HG03175 (cell line): ENCODE measurements around the gene RBFOX2.

Experiments
- ATAC-seq: cut with Tn5 transposase; IDR thresholded peaks from one replicate; pipeline ENCODE4 v1.9.1; 2021; ENCODE audit warnings: mild to moderate bottlenecking, moderate library complexity; ENCODE audit not compliant: unreplicated experiment

Gene RBFOX2

GRCh38 chr22:35978889-35979288, 49.7 kb downstream of the RBFOX2 start:
- no peak for ATAC-seq

GRCh38 chr22:35978201-35978600, 50.4 kb downstream of the RBFOX2 start:
- ATAC-seq, result no peak

- no peak for ATAC-seq
These were observed 51.5 kb downstream of the RBFOX2 start for GRCh38 chr22:35977136-35977535.

GRCh38 chr22:35973388-35973787, 55.2 kb downstream of the RBFOX2 start:
- ATAC-seq, result no peak

GRCh38 chr22:35972559-35972958, 56.1 kb downstream of the RBFOX2 start:
- no peak for ATAC-seq

GRCh38 chr22:35971456-35972119, 57.0 kb downstream of the RBFOX2 start:
- ATAC-seq, result no peak

- ATAC-seq, result no peak
These were observed 57.8 kb downstream of the RBFOX2 start for GRCh38 chr22:35970616-35971455.

GRCh38 chr22:35967046-35967397, 61.6 kb downstream of the RBFOX2 start:
- no peak for ATAC-seq

GRCh38 chr22:35966314-35967045, 62.1 kb downstream of the RBFOX2 start:
- no peak for ATAC-seq

- ATAC-seq, result no peak
These were observed 65.3 kb downstream of the RBFOX2 start for GRCh38 chr22:35963237-35963810.

- ATAC-seq, result no peak
These were observed 66.9 kb downstream of the RBFOX2 start for GRCh38 chr22:35961480-35962295.

GRCh38 chr22:35960854-35961253, 67.8 kb downstream of the RBFOX2 start:
- no peak for ATAC-seq

GRCh38 chr22:35959121-35959800, 69.4 kb downstream of the RBFOX2 start:
- no peak for ATAC-seq

- ATAC-seq, result no peak
These were observed 70.3 kb downstream of the RBFOX2 start for GRCh38 chr22:35958334-35958733.

- ATAC-seq, result no peak
These were observed 71.0 kb downstream of the RBFOX2 start for GRCh38 chr22:35957589-35957988.

GRCh38 chr22:35956850-35957249, 71.8 kb downstream of the RBFOX2 start:
- no peak for ATAC-seq

- no peak for ATAC-seq
These were observed 73.1 kb downstream of the RBFOX2 start for GRCh38 chr22:35955546-35955945.

GRCh38 chr22:35952576-35952975, 76.0 kb downstream of the RBFOX2 start:
- ATAC-seq, result no peak

- ATAC-seq, result no peak
These were observed 78.4 kb downstream of the RBFOX2 start for GRCh38 chr22:35950262-35950661.

- ATAC-seq, result no peak
These were observed 79.4 kb downstream of the RBFOX2 start for GRCh38 chr22:35949243-35949642.
